Immature natural killer cell (primary cell): Measurements from ENCODE around the gene OR4D1. TPM values are rescaled to one million over a fixed set of nuclear protein-coding genes. Genes with fewer than 3 reads are reported as not detected.
A peak's percentile ranks its signal among the peaks of the same experiment; 100 is the strongest.

Experiments
- DNase-seq, 3 donors: peaks; one replicate each; pipeline ENCODE4 v3.0.0; 2022; ENCODE audit warnings: mixed read lengths in 1 of 3
- H3K27ac Mint-ChIP-seq, 6 donors: one replicate each; pipeline ENCODE4 v1.8.0; 2020; ENCODE audit warnings: mixed read lengths in 6 of 6, mild to moderate bottlenecking in 5 of 6, inconsistent platforms in 4 of 6, moderate library complexity in 3 of 6
- H3K27me3 Mint-ChIP-seq, 3 donors: one replicate each; pipeline ENCODE4 v1.8.0; 2020 to 2021; ENCODE audit warnings: low read depth in 3 of 3, mild to moderate bottlenecking in 3 of 3, mixed read lengths in 3 of 3, moderate library complexity in 3 of 3, inconsistent platforms in 1 of 3
- H3K36me3 Mint-ChIP-seq, 3 donors: one replicate each; pipeline ENCODE4 v1.8.0; 2020; ENCODE audit warnings: mixed read lengths in 3 of 3, inconsistent platforms in 2 of 3, mild to moderate bottlenecking in 2 of 3
- H3K4me1 Mint-ChIP-seq, 2 donors: one replicate each; pipeline ENCODE4 v1.8.0; 2020; ENCODE audit warnings: inconsistent platforms in 2 of 2, mild to moderate bottlenecking in 2 of 2, mixed read lengths in 2 of 2, moderate library complexity in 1 of 2
- H3K4me3 Mint-ChIP-seq, 5 donors: one replicate each; pipeline ENCODE4 v1.8.0; 2020; ENCODE audit warnings: mild to moderate bottlenecking in 5 of 5, mixed read lengths in 5 of 5, inconsistent platforms in 3 of 5, moderate library complexity in 3 of 5
- H3K9me3 Mint-ChIP-seq, 6 donors: one replicate each; pipeline ENCODE4 v1.8.0; 2020; ENCODE audit warnings: mild to moderate bottlenecking in 6 of 6, mixed read lengths in 6 of 6, inconsistent platforms in 4 of 6, moderate library complexity in 3 of 6
- polyA plus RNA-seq, 3 donors: library from polyadenylated mRNA; unstranded; fragments of 300-500 nt; fragmentation: Illumina TruSeq; gene quantifications; one replicate each; pipeline ENCODE4 v1.2.3, GENCODE V29; 2021

The OR4D1 gene
- polyA plus RNA-seq, 3 donors from 2014 or later, result 1.4 to 2.3 (median 1.4) TPM

- Mint-ChIP-seq H3K27me3 (peaks cover 5 to 6% (median 5%) of the 10 kb centered on the region in 3 donors), H3K9me3 (no peaks in the 10 kb centered on the region), H3K27ac (no peak overlapping the region), H3K4me1 (peaks cover 27 to 29% of the 10 kb centered on the region in 2 donors), H3K4me3 (no peak overlapping the region), H3K36me3 (peaks cover 0 to 14% (median 0%) of the 10 kb centered on the region in 3 donors)
- no peak for DNase-seq
These were observed 17.8 kb downstream of the OR4D1 start for GRCh38 chr17:58165981-58166380.

GRCh38 chr17:58166682-58167081, 18.5 kb downstream of the OR4D1 start, which contains the start of gene OR4D2:
TSS of gene OR4D2 (plus strand) at chr17:58166982. CDS start at chr17:58169656, 2,674 bp downstream.
- H3K27me3 Mint-ChIP-seq, result peaks cover 4 to 6% (median 5%) of the 10 kb centered on the region in 3 donors

DNA sequence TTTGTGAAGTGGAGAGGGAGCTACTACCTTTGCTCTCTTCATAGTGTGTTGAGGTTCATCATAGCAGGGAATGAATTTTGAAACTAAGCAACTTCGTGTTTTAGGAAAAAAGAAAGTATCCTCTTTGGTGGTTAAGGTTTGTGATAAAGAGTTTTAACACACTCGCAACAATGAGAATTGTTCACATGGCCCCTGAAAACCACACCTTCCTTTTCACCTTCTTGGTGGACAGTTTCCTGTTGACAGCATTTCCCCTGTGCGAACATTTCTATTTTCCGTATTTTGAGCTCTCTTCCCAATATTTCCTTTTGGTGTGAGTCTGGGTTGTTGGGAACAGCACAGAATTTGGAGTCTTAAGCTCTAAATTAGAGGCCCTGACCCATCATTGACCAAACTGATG, 22.4 kb downstream of the OR4D1 start:
- peaks cover 2 to 8% (median 5%) of the 10 kb centered on the region in 3 donors for H3K27me3 Mint-ChIP-seq
- H3K9me3 Mint-ChIP-seq, result no peaks in the 10 kb centered on the region
- DNase-seq, result peak in 1 of 3 donors; percentile 7
- peaks cover 45% of the 10 kb centered on the region in 2 donors for H3K4me1 Mint-ChIP-seq
- H3K4me3 Mint-ChIP-seq, result peak overlapping the region; percentile 49 to 85 (median 72)
- peak overlapping the region; percentile 72 to 89 (median 84) for H3K27ac Mint-ChIP-seq
- H3K36me3 Mint-ChIP-seq, result peaks cover 0 to 11% (median 0%) of the 10 kb centered on the region in 3 donors

More at GRCh38 chr17:58166682-58167081, 18.5 kb downstream of the OR4D1 start, which contains the start of gene OR4D2:
- peaks cover 34 to 35% of the 10 kb centered on the region in 2 donors for H3K4me1 Mint-ChIP-seq
- H3K9me3 Mint-ChIP-seq, result no peaks in the 10 kb centered on the region
- H3K4me3 Mint-ChIP-seq, result no peak within 1 kb of the TSS
- no peak for DNase-seq
- peak within 1 kb of the TSS in 1 of 6 donors; percentile 57 for H3K27ac Mint-ChIP-seq
- peaks cover 0 to 14% (median 0%) of the 10 kb centered on the region in 3 donors for H3K36me3 Mint-ChIP-seq

DNA sequence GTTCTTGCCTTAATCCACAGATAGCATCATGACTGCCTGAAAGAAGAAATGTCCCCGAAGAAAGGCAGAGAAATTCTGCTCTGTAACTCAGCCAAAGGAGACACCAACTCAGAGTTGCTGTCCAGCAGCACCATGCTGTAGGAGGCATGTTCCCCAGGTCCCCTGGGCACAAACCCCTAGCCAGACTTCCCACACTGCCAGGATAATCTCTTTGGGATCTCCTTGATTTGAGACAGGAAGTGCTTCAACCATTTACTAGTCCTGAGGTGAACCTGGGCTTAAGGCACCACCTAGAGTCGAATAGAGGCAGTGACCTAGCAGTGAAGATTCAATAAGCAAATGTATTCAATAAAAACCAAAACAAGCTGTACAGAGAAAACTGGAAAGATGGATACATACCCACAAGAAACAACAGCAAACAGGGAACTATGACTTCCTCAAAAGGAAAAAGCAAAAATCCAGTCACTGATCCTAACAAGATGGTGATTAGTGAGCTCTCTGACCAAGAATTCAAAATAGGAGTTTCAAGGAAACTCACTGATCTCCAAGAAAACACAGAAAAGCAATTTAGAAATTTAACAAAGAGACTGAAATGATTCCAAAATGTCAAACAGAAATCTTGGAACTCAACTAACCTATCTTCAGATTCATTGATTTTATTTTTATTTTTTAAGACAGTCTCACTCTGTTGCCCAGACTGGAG, 24.3 kb downstream of the OR4D1 start:
- H3K27ac Mint-ChIP-seq, result peak overlapping the region in 5 of 6 donors; percentile 47 to 85 (median 72)
- DNase-seq, result peak; percentile 44 to 61 (median 58)
- H3K4me1 Mint-ChIP-seq, result peaks cover 43 to 45% of the 10 kb centered on the region in 2 donors
- peak overlapping the region in 3 of 5 donors; percentile 44 to 68 (median 55) for H3K4me3 Mint-ChIP-seq
- H3K36me3 Mint-ChIP-seq, result peaks cover 0 to 4% (median 0%) of the 10 kb centered on the region in 3 donors
- H3K27me3 Mint-ChIP-seq, result peaks cover 0 to 9% (median 3%) of the 10 kb centered on the region in 3 donors
- H3K9me3 Mint-ChIP-seq, result no peaks in the 10 kb centered on the region

DNA sequence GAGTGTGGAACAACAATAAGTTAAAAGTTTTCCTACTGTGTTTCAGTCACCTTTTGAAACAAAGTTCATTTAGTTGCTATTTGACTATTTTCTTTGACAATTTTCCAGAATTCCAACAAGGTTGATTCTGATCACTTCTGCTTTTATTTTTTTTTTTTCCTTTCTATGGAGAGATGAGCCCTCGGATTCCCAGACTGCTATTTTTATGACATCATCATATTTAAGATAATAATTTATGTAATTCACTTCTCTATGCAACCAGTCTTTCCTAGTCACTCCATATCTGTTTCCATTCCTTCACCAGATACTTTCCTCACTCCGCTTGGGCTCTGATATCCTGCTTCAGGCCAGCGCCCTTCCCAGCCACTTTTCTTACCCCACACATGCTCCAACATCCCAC, 26.7 kb downstream of the OR4D1 start:
- Mint-ChIP-seq H3K9me3 (no peaks in the 10 kb centered on the region), H3K27me3 (peaks cover 0 to 8% (median 1%) of the 10 kb centered on the region in 3 donors), H3K4me3 (no peak overlapping the region), H3K4me1 (peaks cover 26 to 29% of the 10 kb centered on the region in 2 donors), H3K27ac (peak overlapping the region in 1 of 6 donors; percentile 35), H3K36me3 (no peaks in the 10 kb centered on the region)
- DNase-seq, result no peak

GRCh38 chr17:58176200-58176599, 28.0 kb downstream of the OR4D1 start:
- H3K4me1 Mint-ChIP-seq, result peaks cover 15 to 16% of the 10 kb centered on the region in 2 donors
- DNase-seq, result no peak
- no peaks in the 10 kb centered on the region for H3K9me3 Mint-ChIP-seq
- H3K27me3 Mint-ChIP-seq, result peaks cover 0 to 10% (median 1%) of the 10 kb centered on the region in 3 donors
- no peaks in the 10 kb centered on the region for H3K36me3 Mint-ChIP-seq
- H3K4me3 Mint-ChIP-seq, result no peak overlapping the region
- H3K27ac Mint-ChIP-seq, result no peak overlapping the region

DNA sequence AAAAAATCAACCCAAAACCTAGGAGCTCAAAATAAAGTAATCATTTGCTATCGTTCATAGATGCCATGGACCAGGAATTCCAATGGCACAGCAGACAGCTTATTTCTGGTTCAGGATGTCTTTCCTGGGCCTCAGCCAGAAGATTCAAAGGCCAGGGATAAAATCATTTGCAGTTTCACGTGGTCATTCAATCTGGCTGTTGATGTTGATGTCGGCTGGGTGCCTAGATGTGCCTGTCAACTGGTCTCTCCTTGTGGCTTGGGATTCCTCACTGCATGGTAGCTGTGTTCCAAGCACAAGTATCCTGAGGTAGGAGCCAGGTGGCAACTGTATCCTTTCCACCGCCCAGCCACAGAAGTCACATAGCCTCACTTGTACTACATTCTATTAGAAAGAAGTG, 33.6 kb downstream of the OR4D1 start:
- Mint-ChIP-seq H3K27me3 (peaks cover 0 to 5% (median 5%) of the 10 kb centered on the region in 3 donors), H3K36me3 (no peaks in the 10 kb centered on the region), H3K4me3 (no peak overlapping the region), H3K27ac (peak overlapping the region in 1 of 6 donors; percentile 56), H3K4me1 (peaks cover 0 to 3% of the 10 kb centered on the region in 2 donors), H3K9me3 (no peaks in the 10 kb centered on the region)
- no peak for DNase-seq

DNA sequence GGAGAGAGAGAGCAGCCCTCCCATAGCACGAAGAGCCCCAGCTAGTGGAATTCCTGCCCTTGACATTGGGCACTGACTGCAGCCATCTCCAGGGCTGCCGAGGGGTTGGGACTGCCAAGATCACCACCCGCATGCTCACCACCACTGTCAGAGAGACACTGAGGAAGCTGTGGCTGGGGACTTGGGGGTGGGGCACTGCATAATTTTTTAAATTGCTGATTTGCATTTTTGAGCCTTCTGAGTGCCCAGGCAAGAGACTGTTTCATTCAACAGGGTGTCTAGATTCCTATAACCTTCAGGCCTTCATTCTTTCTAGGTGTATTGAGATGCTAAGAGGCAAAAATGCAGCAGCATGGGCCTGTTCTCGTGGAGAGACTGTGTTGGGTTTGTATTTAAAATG, 35.3 kb downstream of the OR4D1 start:
- Mint-ChIP-seq H3K4me1 (peaks cover 0 to 3% of the 10 kb centered on the region in 2 donors), H3K36me3 (no peaks in the 10 kb centered on the region), H3K27me3 (peaks cover under 1 to 9% (median 2%) of the 10 kb centered on the region in 3 donors), H3K27ac (no peak overlapping the region), H3K9me3 (no peaks in the 10 kb centered on the region), H3K4me3 (no peak overlapping the region)
- no peak for DNase-seq

- Mint-ChIP-seq H3K4me3 (no peak overlapping the region), H3K27ac (no peak overlapping the region), H3K4me1 (peaks cover 0 to 3% of the 10 kb centered on the region in 2 donors), H3K27me3 (peaks cover 2 to 9% (median 4%) of the 10 kb centered on the region in 3 donors), H3K9me3 (no peaks in the 10 kb centered on the region), H3K36me3 (no peaks in the 10 kb centered on the region)
- DNase-seq, result no peak
These were observed 36.3 kb downstream of the OR4D1 start for GRCh38 chr17:58184308-58184985.

GRCh38 chr17:58184986-58185761, 37.0 kb downstream of the OR4D1 start:
- Mint-ChIP-seq H3K36me3 (no peaks in the 10 kb centered on the region), H3K27me3 (peaks cover 2 to 9% (median 4%) of the 10 kb centered on the region in 3 donors), H3K4me3 (no peak overlapping the region), H3K4me1 (peaks cover 0 to 3% of the 10 kb centered on the region in 2 donors), H3K9me3 (no peaks in the 10 kb centered on the region), H3K27ac (no peak overlapping the region)
- DNase-seq, result no peak

DNA sequence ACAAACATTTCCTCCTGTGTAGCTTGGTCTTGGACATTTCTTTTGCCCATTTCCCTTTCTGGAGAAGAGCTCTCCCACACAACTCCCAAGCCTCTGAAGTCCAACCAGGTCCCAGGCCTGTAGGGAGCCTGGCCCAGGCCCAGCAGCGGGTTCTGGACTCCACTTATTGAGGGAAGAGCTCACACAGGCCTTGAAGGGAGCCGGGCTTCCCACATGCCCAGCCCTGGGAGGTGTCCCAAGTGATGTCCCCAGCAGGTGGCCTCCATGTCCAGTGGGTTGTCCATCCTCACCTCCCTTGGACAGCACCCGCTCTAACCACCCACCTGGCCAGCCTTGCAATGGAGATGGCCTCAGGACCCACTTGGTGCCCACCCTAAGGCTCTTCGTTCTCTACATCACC, 38.4 kb downstream of the OR4D1 start:
- H3K36me3 Mint-ChIP-seq, result no peaks in the 10 kb centered on the region
- no peak overlapping the region for H3K27ac Mint-ChIP-seq
- peaks cover 0 to 9% (median 4%) of the 10 kb centered on the region in 3 donors for H3K27me3 Mint-ChIP-seq
- no peaks in the 10 kb centered on the region for H3K9me3 Mint-ChIP-seq
- no peak overlapping the region for H3K4me3 Mint-ChIP-seq
- peaks cover 0 to 3% of the 10 kb centered on the region in 2 donors for H3K4me1 Mint-ChIP-seq
- no peak for DNase-seq

DNA sequence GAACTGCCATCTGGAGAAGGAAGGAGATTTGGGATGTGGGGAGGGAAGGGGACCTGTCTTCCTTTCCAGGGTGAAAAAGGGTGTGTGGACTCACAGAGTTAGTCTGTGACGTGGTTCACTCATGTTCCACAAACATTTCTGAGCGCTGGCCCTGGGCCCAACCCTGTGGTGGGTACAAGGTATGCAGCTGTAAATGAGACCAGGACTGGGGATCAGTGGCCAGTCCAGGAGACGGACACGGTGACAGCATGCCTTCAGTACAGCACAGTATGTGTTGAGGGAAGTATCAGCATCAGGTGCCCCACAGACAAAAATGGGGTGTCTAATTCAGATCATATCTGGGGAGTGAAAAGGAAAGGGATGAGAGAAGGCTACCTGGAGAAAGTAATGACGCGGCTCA, 38.9 kb downstream of the OR4D1 start:
- H3K36me3 Mint-ChIP-seq, result no peaks in the 10 kb centered on the region
- peak overlapping the region in 1 of 6 donors; percentile 55 for H3K27ac Mint-ChIP-seq
- no peak overlapping the region for H3K4me3 Mint-ChIP-seq

DNA sequence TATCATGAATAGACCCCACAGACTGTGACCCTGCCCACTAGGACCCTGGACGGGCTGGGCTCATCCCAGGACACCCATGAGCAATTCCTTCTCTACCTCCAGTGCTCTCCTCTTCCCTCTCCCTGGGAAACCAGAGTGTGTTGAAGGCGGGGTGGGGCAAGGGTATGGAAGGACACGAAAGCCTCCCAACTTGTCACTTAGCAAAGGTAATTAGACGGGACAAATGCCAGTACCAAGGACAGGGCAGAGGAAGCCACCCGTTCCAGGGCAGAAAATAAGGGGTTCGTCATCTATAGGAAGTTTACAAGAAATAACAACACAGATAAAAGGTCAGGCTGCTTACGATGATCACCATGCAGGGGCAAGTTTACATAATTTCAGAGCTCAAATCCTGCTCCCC, 39.5 kb downstream of the OR4D1 start:
- Mint-ChIP-seq H3K36me3 (no peaks in the 10 kb centered on the region), H3K4me3 (no peak overlapping the region), H3K27me3 (peaks cover 0 to 9% (median 6%) of the 10 kb centered on the region in 3 donors), H3K9me3 (no peaks in the 10 kb centered on the region), H3K4me1 (peaks cover 0 to 3% of the 10 kb centered on the region in 2 donors), H3K27ac (no peak overlapping the region)
- no peak for DNase-seq

More for the DNA sequence above, 38.9 kb downstream of the OR4D1 start:
- Mint-ChIP-seq H3K4me1 (peaks cover 0 to 3% of the 10 kb centered on the region in 2 donors), H3K27me3 (peaks cover 0 to 9% (median 4%) of the 10 kb centered on the region in 3 donors), H3K9me3 (no peaks in the 10 kb centered on the region)
- DNase-seq, result no peak
